HG02588 (cell line): ENCODE data around the gene OPRD1.

Source experiments
- ATAC-seq: cut with Tn5 transposase; IDR thresholded peaks from one replicate; pipeline ENCODE4 v1.9.1; 2021; ENCODE audit warnings: mild to moderate bottlenecking, moderate library complexity; ENCODE audit not compliant: unreplicated experiment

OPRD1 gene

DNA sequence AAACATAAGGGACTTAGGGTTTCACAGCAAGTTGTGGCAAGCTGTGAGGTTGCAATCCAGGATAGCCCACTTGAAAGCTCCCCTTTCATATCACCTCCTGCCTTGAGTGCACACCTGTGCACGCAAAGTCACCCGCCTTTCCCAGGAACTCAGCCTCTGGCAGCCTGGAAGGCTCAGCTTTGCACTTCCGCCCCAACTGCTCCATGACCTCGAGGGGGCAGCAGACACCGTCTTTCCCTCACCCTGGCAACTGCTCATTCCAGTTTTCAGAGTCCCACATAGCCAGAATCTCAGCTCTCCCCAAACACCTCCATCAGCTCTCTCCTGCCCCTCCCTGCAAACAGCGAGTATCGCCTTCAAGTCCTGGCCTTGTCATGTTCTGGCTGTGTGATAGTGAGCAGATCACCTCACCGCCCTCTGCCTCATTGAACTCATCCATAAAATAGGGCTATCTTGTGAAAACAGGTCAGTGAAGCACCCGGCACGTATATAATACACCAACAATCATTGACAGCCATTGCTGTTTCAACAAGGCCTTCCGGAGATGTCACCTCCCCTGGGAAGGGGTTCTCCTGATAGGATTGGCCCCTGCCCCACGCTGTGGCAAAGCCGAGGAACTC, 70.1 kb downstream of the OPRD1 start:
- ATAC-seq: no peak

DNA sequence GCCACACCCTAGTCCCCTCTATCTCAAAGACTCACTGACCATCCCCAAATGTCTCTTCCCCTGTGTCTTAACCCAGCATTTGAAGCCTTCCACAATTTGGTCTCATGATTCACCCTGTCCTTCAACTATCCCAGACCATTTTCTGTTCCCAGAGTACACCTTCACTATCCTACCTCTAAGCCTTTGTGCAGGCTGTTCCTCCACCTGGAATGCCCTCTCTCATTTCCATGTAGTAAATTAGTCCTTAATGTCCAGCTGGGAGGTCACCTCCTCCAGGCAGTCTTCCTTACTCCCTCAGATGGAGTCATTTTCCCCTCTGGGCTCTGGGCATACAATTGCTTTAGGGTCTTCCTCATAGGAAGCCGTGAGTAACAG, 71.3 kb downstream of the OPRD1 start:
- no peak for ATAC-seq

DNA sequence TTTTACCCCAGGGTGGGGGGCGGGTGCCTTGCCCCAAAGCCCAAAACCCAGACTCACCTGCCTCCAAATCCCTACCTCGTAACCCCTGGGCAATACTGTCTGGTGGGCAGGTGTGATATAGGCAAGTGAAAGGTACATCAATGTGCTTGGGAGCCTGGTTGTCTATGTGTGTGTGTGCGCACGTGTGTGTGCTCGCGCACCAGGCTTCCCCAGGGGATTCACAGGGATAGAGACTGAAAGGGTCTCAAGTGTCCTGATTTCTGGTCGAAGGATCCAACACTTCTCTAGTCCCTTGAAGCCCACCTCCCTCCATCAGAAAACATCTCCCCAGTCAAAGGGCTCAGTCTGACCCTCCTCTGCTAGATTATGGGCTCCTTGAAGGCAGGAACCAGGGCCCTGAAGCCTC, 73.5 kb downstream of the OPRD1 start:
- no peak for ATAC-seq

DNA sequence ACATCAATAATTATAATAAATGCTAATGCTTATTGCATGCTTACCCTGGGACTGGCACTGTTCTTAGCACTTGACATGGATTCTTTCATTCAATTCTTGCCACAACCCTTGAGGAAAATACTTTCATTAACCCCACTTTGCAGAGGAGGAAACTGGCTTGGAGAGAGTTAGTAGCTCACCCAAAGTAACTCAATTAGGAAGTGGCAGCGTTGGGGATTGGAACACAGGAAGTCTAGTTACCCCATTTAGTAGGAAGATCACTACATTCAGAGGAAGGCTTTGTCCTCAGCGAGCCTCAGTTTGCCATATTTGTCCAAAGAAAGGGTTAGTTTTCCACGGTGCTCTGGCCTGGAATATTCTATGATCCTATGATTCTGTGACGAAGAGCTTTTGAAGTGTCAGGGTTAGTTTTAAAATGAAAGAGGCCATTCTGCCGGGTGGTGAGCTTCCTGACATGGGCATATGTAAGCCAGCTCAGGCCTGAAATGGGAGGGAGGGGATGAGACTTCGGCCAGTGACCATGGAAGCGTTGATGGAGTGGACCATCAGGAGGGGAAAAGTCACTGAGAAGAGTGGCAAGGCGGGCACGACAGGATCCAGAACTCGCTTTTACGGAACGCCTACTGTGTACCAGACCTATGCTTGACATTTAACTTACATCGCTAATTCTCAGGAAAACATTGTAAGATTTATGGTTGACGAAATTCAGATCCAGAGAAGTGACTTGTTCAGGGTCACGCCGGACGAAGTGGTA, 74.2 kb downstream of the OPRD1 start:
- ATAC-seq: no peak

- ATAC-seq: peak; percentile 68
Observed at GRCh38 chr1:28886731-28887418, 74.9 kb downstream of the OPRD1 start.

DNA sequence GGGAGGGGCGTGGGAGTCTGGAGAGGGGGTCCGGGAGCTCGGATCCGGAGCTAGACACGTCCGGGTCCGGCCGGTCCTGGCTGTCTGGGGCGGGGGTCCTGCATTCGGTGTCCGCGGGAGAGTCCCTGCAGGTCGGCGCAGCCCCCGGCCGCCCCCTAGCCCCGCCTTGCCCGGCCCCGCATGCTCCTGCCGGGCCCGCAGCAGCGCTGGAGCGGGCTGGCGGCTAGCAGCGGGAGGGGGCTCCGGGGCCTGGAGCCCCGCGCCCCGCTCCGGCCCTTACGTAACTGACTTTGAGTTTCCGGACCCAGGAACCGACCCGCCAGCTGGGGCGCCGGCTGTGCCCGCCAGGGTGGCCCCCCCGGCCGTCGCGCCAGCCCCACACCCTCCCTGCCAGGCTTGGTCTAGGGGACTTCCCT, 75.5 kb downstream of the OPRD1 start:
- ATAC-seq: no peak

GRCh38 chr1:28887835-28888682, 76.1 kb downstream of the OPRD1 start:
- ATAC-seq: no peak

DNA sequence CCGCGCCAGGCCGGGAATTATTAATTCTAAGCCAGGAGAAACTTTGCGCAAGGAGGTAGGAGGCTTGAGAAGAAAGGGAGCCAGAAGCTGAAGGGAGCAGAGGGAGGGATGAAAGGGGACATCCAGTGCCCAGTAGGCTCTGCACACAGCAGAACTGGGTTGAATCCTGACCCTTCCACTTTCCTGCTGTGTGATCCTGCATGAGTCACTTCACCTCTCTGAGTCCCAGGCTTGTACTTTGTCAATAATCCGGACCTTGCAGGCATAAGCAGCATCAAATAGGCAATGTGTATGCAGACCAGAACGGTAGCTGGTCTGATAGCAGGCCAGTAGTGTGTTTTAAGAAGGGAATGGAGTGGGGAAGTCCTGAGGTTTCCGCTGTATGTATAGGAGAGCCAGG, 76.9 kb downstream of the OPRD1 start:
- ATAC-seq: no peak

GRCh38 chr1:28889357-28889756, 77.4 kb downstream of the OPRD1 start:
- ATAC-seq: no peak

DNA sequence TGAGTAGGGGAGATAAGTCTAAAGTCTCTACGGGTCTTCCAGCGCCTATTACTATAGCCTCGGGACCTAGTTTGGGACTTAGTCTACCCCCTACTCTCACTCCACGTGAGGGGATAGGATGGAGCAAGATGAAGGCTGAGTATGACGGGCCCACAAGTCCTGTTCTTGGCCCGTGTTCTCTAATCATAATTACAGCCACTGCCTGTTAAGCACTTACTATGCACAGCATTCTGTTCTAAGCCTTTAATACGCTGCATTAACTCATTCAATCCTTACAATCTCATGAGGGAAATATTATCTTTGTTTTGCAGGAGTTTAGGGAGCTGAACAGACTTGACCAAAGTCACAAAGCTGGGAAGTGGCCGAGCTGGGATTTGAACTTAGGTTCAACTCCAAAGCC, 78.5 kb downstream of the OPRD1 start:
- ATAC-seq: no peak

- no peak for ATAC-seq
Observed at GRCh38 chr1:28890836-28891235, 78.9 kb downstream of the OPRD1 start.

GRCh38 chr1:28891256-28891655, 79.3 kb downstream of the OPRD1 start:
- ATAC-seq: no peak

- ATAC-seq: no peak
Observed at GRCh38 chr1:28893403-28894102, 81.6 kb downstream of the OPRD1 start.

DNA sequence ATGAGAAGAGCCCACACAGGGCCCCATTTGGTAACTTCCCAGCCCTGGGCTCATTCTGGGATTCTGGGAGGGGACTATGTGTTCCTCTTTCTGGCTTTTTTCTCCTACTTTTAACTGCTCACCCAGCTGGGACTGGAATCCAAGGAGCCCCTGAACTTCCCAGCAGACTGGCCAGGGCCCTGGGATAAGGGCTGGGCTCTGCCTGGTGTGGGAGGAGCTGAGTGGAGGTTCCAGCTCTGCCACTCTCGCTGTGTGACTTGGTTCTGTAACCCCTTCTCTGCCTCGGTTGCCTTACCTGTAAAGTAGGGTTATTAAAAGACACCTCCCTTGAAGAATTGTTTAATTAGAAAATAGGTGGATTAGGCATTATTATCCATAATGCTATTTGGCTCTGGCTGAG, 82.8 kb downstream of the OPRD1 start:
- ATAC-seq: no peak

- no peak for ATAC-seq
Observed at GRCh38 chr1:28895896-28896608, 84.1 kb downstream of the OPRD1 start.

GRCh38 chr1:28896609-28896986, 84.6 kb downstream of the OPRD1 start:
- no peak for ATAC-seq

DNA sequence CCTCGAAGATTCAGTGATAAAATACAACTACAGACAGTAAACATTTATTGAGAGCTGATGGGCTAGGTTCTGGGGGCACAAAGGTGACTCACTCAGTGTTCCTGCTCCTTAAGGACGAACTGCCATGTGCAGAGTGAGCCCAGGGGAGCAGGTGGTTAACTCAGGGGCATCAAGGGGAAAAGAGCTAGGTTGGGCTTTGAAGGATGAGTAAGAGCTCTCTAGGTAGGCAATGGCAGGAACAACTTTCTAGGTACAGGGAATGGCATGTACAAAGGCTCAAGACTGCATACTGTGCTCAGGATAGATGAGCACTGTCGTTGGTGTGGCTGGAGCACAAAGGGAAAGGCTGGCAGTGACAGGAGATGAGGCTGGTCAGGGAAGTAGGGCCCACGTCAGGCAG, 85.8 kb downstream of the OPRD1 start:
- ATAC-seq: no peak

GRCh38 chr1:28898405-28898881, 86.5 kb downstream of the OPRD1 start:
- ATAC-seq: no peak

GRCh38 chr1:28899267-28899666, 87.3 kb downstream of the OPRD1 start:
- ATAC-seq: no peak

- ATAC-seq: no peak
Observed at GRCh38 chr1:28900562-28900961, 88.6 kb downstream of the OPRD1 start.
